GM18861 (cell line): ENCODE data around the gene CNTN2.

Source experiments
- ATAC-seq: cut with Tn5 transposase; IDR thresholded peaks from one replicate; pipeline ENCODE4 v1.9.1; 2021; ENCODE audit not compliant: unreplicated experiment

Gene CNTN2

GRCh38 chr1:205052690-205053089, 9.7 kb downstream of the CNTN2 start:
- no peak for ATAC-seq

GRCh38 chr1:205053296-205053695, 10.3 kb downstream of the CNTN2 start:
- ATAC-seq = no peak

GRCh38 chr1:205054013-205054412, 11.0 kb downstream of the CNTN2 start:
- ATAC-seq = no peak

- ATAC-seq = no peak
These were observed 13.2 kb downstream of the CNTN2 start for GRCh38 chr1:205056188-205056611.

- ATAC-seq = no peak
These were observed 14.1 kb downstream of the CNTN2 start for GRCh38 chr1:205056956-205057568.

- no peak for ATAC-seq
These were observed 15.0 kb downstream of the CNTN2 start for GRCh38 chr1:205057808-205058575.

DNA sequence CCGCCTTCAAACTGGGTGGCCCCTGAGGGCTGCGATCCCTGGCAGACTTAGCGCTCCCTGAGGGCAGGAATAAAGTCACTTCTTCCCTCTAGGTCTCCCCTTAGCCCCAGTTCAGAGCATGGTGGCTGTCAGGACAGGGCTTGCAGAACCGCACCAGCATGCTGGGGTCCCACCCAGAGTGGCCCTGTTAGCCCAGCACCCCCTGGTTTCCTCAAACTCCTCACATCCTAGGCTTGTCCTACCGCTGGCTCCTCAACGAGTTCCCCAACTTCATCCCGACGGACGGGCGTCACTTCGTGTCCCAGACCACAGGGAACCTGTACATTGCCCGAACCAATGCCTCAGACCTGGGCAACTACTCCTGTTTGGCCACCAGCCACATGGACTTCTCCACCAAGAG, 15.8 kb downstream of the CNTN2 start:
- ATAC-seq = no peak

- no peak for ATAC-seq
These were observed 16.6 kb downstream of the CNTN2 start for GRCh38 chr1:205059660-205060059.

DNA sequence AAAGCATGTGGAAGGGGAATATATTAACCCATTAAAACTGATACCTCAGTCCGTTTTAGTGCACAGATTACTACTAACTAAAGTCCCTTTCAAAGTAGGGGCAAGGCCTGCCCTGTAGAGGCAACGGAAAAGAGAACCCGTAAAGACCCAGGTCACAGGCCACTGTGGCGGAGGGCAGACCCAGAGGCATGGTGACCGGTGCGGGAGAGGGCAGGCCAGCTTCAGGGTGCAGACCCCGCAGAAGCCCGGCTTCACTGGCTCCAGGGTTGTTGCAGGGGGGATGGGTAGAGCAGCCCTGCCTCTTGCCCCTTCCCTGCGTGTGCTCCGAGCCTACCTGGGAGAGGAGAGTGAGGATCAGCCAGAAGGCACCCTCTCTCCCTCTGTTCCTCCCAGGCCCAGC, 17.7 kb downstream of the CNTN2 start:
- ATAC-seq = no peak

- ATAC-seq = no peak
These were observed 18.2 kb downstream of the CNTN2 start for GRCh38 chr1:205061227-205061626.

DNA sequence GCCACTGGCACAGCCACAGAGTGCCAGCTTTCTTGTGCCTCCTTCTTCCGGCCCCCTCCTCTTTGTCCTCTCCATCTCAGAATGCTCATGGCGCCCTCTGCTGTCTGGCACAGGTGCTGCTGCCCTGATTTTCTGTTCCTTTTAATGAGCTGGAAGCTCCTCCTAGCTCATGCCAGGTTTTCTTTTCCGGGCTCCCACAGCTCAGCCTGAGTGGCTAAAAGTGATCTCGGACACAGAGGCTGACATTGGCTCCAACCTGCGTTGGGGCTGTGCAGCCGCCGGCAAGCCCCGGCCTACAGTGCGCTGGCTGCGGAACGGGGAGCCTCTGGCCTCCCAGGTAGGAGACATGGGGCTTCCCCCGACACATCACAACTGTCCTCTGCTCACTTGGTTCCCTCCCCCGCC, 18.7 kb downstream of the CNTN2 start:
- no peak for ATAC-seq

DNA sequence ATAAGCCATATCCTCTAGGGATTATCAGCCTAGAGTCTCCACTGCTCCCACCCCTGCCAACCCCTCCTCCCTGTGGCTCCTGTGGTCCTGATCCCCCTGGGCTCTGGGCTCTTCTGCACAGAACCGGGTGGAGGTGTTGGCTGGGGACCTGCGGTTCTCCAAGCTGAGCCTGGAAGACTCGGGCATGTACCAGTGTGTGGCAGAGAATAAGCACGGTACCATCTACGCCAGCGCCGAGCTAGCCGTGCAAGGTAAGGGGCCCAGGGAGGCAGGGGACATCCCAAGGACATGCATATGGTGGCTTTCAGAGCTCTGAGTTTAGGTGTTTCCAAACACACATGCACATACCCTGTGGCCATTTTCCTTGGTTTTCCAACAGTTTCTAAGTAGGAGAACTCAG, 19.3 kb downstream of the CNTN2 start:
- no peak for ATAC-seq

DNA sequence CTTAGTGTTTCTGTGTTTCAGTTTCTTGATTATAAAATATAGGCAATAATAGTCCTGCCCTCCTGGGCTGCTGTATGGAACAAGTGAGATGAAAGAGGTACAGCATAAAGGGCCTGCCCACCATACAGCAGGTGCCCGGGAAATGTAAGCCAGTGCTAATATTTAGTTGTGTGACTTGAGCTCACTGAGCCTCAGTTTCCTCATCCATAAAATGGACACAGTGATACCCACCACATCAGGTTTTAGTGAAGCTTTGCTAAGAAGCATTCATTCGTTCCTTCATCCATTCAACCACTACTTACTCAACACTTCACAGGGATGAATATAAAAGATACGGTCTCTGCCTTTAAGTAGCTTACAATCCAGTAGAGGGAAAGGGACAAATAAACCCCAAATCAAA, 19.9 kb downstream of the CNTN2 start:
- no peak for ATAC-seq

DNA sequence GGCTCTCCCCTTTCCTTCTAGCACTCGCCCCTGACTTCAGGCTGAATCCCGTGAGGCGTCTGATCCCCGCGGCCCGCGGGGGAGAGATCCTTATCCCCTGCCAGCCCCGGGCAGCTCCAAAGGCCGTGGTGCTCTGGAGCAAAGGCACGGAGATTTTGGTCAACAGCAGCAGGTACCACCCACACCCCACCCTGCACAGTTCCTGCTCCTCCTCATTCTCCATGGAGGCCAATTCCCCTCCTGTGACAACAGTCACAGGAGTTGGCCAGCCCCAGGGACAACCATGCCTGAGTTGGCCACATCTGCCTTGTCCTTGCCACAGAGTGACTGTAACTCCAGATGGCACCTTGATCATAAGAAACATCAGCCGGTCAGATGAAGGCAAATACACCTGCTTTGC, 21.3 kb downstream of the CNTN2 start:
- no peak for ATAC-seq

GRCh38 chr1:205064741-205065316, 21.8 kb downstream of the CNTN2 start:
- no peak for ATAC-seq

DNA sequence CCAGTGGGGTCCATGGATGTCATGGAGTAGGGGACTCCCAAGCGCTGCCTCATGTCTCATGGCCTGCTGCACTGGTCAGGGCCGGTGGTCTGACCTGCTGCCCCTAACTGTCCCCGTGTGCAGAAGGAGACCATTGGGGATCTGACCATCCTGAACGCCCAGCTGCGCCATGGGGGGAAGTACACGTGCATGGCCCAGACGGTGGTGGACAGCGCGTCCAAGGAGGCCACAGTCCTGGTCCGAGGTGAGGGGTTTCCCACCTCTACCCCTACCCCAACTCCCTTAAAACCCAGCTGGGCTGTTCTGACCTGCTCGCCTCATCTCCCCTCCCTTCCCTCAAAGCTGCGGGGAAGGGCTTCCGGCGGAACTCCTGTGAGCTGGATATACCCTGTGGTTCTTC, 22.7 kb downstream of the CNTN2 start:
- no peak for ATAC-seq

GRCh38 chr1:205066141-205066818, 23.3 kb downstream of the CNTN2 start:
- ATAC-seq = no peak

DNA sequence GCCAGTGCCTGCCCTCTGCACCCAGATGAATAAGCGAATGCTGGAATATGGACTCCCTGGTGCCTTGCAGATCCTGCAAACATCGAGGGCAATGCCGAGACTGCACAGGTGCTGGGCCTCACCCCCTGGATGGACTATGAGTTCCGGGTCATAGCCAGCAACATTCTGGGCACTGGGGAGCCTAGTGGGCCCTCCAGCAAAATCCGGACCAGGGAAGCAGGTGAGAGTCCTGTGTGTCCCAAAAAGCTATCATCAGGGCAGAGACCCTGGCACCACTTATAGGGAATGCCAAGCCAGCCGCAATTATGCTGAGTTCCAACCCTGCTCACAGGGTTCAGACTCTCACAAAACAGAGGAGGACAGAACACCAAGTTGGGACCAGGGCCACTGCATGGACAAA, 24.0 kb downstream of the CNTN2 start:
- no peak for ATAC-seq

DNA sequence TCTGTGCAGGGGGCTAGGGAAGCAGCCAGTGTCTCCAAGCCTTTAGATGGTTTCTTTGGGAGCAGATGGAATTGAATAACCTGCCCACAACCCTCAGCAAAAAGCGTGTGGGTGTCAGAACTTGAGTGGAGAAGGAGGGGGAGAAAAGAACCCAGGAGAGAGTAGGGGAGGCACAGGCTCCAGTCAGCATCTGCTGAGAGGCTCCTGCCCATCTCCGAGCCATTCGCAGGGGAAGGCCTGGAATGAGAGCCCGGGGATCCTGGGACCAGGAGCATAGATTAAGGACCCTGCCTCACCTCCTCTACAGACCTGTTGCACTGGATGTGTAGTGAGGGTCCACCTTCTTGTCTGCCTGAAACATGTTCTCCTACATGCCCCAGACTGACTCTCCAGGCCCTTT, 25.0 kb downstream of the CNTN2 start:
- ATAC-seq = no peak

DNA sequence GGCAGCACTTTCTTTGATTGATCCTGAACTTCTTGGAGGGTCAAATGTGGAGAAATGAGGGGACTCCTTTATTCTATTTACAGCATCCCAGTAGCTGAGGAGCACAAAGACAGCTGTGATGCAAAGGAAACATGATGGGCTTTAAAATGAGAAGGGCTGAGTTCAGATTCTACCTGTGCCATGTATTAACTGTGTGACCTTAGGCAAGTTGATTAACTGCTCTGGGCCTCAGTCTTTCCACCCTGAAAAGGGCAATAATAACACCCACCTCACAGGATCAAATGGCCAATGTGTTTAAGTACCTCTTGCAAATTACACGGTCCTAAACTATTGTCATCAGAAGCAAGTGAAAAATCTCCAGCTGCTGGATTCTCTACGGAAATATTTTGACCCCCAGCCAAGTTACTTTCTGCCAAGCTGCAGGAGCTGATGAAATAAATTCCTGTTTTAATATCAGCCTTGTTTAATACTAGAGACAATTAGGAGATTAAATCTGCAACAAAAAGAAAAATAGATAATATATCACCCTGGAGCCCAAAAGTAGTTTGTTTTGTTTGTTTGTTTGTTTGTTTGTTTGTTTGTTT, 25.5 kb downstream of the CNTN2 start:
- ATAC-seq = no peak

DNA sequence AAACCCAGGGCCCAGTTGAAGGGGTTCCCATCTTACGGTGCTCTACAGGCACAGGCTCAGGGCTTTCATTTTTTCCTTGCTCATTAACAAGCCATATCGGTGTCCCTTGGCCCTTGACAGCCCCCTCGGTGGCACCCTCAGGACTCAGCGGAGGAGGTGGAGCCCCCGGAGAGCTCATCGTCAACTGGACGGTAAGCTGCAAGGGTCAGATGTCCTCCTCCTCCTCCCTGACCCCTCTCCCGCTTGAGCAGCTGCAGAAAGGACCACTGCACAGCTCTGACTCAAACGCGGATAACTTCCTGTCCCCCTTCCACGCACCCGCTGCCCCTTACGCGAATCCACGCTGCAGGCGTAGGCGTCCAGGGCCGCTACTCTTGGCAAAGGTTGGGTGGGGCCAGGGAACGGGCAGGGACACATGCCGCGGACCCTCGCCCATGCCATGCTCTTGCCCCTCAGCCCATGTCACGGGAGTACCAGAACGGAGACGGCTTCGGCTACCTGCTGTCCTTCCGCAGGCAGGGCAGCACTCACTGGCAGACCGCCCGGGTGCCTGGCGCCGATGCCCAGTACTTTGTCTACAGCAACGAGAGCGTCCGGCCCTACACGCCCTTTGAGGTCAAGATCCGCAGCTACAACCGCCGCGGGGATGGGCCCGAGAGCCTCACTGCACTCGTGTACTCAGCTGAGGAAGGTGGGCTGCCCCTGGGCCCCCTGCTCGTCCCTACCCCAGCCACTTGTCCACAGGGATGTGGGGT, 26.5 kb downstream of the CNTN2 start:
- no peak for ATAC-seq
